ENCODE measurements around the gene CLNS1A. TPM values are rescaled to one million over a fixed set of nuclear protein-coding genes. Genes with fewer than 3 reads are reported as not detected.
A peak's percentile ranks its signal among the peaks of the same experiment; 100 is the strongest.
"Not testable (repeated sequence)": the region's sequence is repeated elsewhere in the genome, so short reads cannot be mapped to it uniquely, and the experiment has no call there.

The CLNS1A gene
- total RNA-seq, 2 donors from 2014 or later = 37.8 to 99.0 TPM

GRCh38 chr11:77647654-77648305, 10.2 kb upstream of the CLNS1A start:
- H3K27ac ChIP-seq = no peak overlapping the region
- H3K9me3 ChIP-seq = no peaks in the 10 kb centered on the region
- no peak for TF ChIP-seq POLR2AphosphoS5 (IDR thresholded peaks at IDR 0.05)
- no peak for TF ChIP-seq CTCF (IDR thresholded peaks at IDR 0.05)
- TF ChIP-seq POLR2A (IDR thresholded peaks at IDR 0.05) = no peak
- intact Hi-C loops (cut with DNase I) = no loop called here
- H3K27me3 ChIP-seq (replicated peaks; ENCODE audit: insufficient read depth) = no peaks in the 10 kb centered on the region
- H3K36me3 ChIP-seq = no peaks in the 10 kb centered on the region
- H3K4me1 ChIP-seq (replicated peaks) = no peaks in the 10 kb centered on the region
- no peak for DNase-seq (ENCODE audit: low spot score)
- H3K4me3 ChIP-seq = no peak overlapping the region
- WGBS = 66% methylated on average over 3 of the region's 3 CpGs

GRCh38 chr11:77644887-77645286, 7.3 kb upstream of the CLNS1A start:
- intact Hi-C loops (cut with DNase I) = no loop called here
- Histone ChIP-seq H3K36me3 (no peaks in the 10 kb centered on the region), H3K4me1 (replicated peaks) (no peaks in the 10 kb centered on the region), H3K27me3 (replicated peaks; ENCODE audit: insufficient read depth) (no peaks in the 10 kb centered on the region), H3K9me3 (no peaks in the 10 kb centered on the region), H3K27ac (no peak overlapping the region), H3K4me3 (no peak overlapping the region)
- no peak for TF ChIP-seq POLR2AphosphoS5 (IDR thresholded peaks at IDR 0.05)
- no peak for TF ChIP-seq CTCF (IDR thresholded peaks at IDR 0.05)
- TF ChIP-seq POLR2A (IDR thresholded peaks at IDR 0.05) = no peak
- WGBS = 67% methylated on average over 1 of the region's 1 CpG
- DNase-seq (ENCODE audit: low spot score) = no peak

- no peak for DNase-seq (ENCODE audit: low spot score)
- H3K4me3 ChIP-seq = no peak overlapping the region
- H3K9me3 ChIP-seq = no peaks in the 10 kb centered on the region
- no peak overlapping the region for H3K27ac ChIP-seq
- intact Hi-C loops (cut with DNase I) = no loop called here
- no peak for TF ChIP-seq POLR2A (IDR thresholded peaks at IDR 0.05)
- no peak for TF ChIP-seq CTCF (IDR thresholded peaks at IDR 0.05)
- TF ChIP-seq POLR2AphosphoS5 (IDR thresholded peaks at IDR 0.05) = no peak
- H3K27me3 ChIP-seq (replicated peaks; ENCODE audit: insufficient read depth) = no peaks in the 10 kb centered on the region
- 45% methylated on average over 2 of the region's 2 CpGs for WGBS
- H3K4me1 ChIP-seq (replicated peaks) = no peaks in the 10 kb centered on the region
- no peaks in the 10 kb centered on the region for H3K36me3 ChIP-seq
Observed at GRCh38 chr11:77642228-77642627, 4.6 kb upstream of the CLNS1A start.

GRCh38 chr11:77636731-77637344, 756 bp downstream of the CLNS1A start:
- Histone ChIP-seq H3K27ac (peak overlapping the region; percentile 65 to 76), H3K4me3 (peak overlapping the region; percentile 85 to 94), H3K27me3 (replicated peaks; ENCODE audit: insufficient read depth) (no peaks in the 10 kb centered on the region), H3K36me3 (no peaks in the 10 kb centered on the region), H3K9me3 (no peaks in the 10 kb centered on the region), H3K4me1 (replicated peaks) (no peaks in the 10 kb centered on the region)
- intact Hi-C loops (cut with DNase I) = loop anchor here (5.0 kb wide), 1 partner anchor 355 kb away; the partner anchor contains the start of gene INTS4
- DNase-seq (ENCODE audit: low spot score) = no peak
- no peak for TF ChIP-seq POLR2AphosphoS5 (IDR thresholded peaks at IDR 0.05)
- TF ChIP-seq CTCF (IDR thresholded peaks at IDR 0.05) = no peak
- no peak for TF ChIP-seq POLR2A (IDR thresholded peaks at IDR 0.05)
- 4% methylated on average over 14 of the region's 14 CpGs for WGBS

GRCh38 chr11:77633926-77634325, 3.7 kb downstream of the CLNS1A start:
- H3K4me1 ChIP-seq (replicated peaks); H3K27ac ChIP-seq; intact Hi-C loops (cut with DNase I); H3K36me3 ChIP-seq; DNase-seq (ENCODE audit: low spot score); H3K4me3 ChIP-seq; H3K9me3 ChIP-seq; H3K27me3 ChIP-seq (replicated peaks; ENCODE audit: insufficient read depth): not testable (repeated sequence)
- WGBS = 83% methylated on average over 5 of the region's 5 CpGs
